GM06990 (cell line): ENCODE measurements around the gene ST6GALNAC3.
"Not testable (repeated sequence)": the region's sequence is repeated elsewhere in the genome, so short reads cannot be mapped to it uniquely, and the experiment has no call there.

Experiments used
- DNase-seq: peaks from one replicate; pipeline ENCODE4 v3.0.0-alpha.2; 2011; ENCODE audit not compliant: insufficient read length; ENCODE audit errors: extremely low read depth
- H3K27me3 ChIP-seq: replicated peaks from 2 replicates; pipeline ENCODE4 v1.6.0; 2011; ENCODE audit warnings: low read length; ENCODE audit not compliant: control insufficient read depth, insufficient read depth
- H3K36me3 ChIP-seq: 2 replicates; pipeline ENCODE4 v1.5.1; 2011; ENCODE audit warnings: low read length; ENCODE audit not compliant: control insufficient read depth, insufficient read depth
- H3K4me3 ChIP-seq: replicated peaks from 2 replicates; pipeline ENCODE4 v1.5.1; 2011; ENCODE audit warnings: low read depth, mild to moderate bottlenecking, control low read depth, low read length
- TF ChIP-seq, protein P1 (sequence below): IDR thresholded peaks from 2 replicates; pipeline ENCODE4 v1.5.1; 2011; ENCODE audit warnings: low read length, control low read depth, mild to moderate bottlenecking, inconsistent platforms; ENCODE audit not compliant: insufficient read depth, poor library complexity, severe bottlenecking

Gene ST6GALNAC3

DNA sequence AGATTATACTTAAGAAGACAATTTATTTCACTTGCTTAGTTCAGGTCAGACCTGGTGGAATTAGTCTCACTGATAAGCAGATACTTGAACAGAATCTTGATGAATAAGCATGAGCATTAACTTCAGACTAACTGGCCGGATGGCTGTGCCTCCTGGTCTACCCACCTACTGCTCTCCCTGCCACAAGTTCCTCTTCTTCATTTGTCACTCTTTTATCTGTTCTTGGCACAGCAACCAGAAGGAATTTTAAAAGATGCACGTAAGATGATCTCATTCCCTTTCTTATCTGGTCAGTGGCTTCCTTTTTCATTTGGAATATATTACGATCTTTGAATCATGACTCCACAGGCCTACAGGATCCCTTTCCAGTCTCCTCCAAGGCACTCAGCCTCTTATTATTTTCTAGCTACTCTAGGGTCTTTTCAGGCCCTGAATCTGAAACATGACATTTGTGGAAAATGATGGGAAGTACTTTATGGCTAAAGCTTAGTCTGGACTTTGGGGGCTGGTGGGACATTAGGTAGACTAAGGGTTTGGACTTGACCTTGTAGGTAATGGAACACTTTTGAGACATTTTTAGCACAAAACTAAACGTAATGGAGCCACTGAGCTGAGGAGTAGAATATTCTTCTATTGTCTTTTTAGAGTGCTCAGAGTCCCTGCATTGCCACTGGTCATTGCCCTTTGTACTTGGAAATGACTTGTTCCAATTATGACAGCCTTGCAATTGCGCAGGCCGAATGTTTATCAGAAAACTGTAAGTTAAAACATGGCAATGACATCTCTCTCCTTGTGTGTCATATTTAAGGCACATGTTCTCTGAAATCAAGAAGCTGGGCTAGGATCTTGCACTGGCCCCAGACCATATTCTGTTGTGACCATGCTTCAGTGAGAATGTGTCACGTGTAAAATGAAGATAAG, 16.0 kb downstream of the ST6GALNAC3 start:
- Histone ChIP-seq H3K27me3 (no peaks in the 10 kb centered on the region), H3K4me3 (no peak overlapping the region), H3K36me3 (no peaks in the 10 kb centered on the region)
- TF ChIP-seq, protein P1, sequence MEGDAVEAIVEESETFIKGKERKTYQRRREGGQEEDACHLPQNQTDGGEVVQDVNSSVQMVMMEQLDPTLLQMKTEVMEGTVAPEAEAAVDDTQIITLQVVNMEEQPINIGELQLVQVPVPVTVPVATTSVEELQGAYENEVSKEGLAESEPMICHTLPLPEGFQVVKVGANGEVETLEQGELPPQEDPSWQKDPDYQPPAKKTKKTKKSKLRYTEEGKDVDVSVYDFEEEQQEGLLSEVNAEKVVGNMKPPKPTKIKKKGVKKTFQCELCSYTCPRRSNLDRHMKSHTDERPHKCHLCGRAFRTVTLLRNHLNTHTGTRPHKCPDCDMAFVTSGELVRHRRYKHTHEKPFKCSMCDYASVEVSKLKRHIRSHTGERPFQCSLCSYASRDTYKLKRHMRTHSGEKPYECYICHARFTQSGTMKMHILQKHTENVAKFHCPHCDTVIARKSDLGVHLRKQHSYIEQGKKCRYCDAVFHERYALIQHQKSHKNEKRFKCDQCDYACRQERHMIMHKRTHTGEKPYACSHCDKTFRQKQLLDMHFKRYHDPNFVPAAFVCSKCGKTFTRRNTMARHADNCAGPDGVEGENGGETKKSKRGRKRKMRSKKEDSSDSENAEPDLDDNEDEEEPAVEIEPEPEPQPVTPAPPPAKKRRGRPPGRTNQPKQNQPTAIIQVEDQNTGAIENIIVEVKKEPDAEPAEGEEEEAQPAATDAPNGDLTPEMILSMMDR = no peak
- no peak for DNase-seq

DNA sequence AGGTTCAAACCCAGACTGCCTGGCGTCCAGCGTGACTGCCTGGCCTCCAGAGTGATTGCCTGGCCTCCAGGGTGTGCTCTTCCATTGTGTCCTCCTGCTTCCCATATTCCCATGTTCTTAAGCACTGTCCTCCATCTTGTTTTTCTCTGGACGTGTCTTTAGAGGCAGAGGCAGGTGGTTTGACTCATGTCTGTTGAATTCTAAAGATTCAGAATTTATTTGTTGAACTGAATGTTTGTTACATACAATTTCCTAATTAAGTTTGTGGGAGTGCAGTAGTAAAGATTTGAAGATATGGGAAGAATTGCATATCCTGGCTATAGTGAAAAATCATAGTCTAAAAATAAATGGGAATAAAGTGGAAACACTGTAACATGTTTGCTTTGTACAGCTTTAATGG, 18.3 kb downstream of the ST6GALNAC3 start:
- Histone ChIP-seq H3K27me3 (no peaks in the 10 kb centered on the region), H3K36me3 (no peaks in the 10 kb centered on the region), H3K4me3 (no peak overlapping the region)
- TF ChIP-seq, protein P1 = no peak
- no peak for DNase-seq

DNA sequence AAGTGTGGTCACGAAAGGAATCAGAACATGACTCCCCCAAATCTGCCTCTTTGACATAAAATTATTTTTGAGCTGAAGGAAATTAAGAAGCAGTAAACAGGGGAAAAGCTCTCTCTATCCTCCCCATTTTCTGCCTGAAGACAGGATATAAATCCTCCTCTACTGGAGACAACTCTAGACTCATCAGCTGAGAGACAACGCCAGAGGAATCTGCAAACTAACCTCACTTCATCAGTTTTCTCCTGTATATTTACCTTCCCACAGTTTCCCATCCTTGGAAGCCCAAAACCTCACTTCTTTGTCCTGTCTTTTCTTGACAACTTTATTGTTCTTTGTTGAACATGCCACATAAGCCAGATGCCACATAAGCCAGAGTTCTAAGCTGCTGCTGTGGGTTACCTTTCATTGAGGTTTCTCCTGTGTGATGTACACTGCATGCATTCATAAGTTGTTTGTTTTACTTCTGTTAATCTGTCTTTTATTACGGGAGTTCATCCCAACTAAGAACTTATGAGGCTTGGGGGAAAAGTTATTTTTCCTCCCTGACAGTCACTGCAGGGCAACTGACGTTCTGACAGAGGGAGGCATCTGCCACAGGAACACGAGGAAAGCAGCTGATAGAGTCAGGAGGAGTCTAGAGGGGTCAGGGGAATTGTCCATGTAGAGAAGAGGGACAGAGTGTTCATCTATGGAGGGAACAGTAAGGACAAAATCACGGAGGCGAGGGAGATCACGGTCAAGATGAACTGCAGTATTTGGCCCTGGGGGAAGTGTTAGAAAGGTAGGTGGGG, 19.2 kb downstream of the ST6GALNAC3 start:
- no peak overlapping the region for H3K4me3 ChIP-seq
- H3K27me3 ChIP-seq = no peaks in the 10 kb centered on the region
- TF ChIP-seq, protein P1 = no peak
- no peak for DNase-seq
- H3K36me3 ChIP-seq = no peaks in the 10 kb centered on the region

DNA sequence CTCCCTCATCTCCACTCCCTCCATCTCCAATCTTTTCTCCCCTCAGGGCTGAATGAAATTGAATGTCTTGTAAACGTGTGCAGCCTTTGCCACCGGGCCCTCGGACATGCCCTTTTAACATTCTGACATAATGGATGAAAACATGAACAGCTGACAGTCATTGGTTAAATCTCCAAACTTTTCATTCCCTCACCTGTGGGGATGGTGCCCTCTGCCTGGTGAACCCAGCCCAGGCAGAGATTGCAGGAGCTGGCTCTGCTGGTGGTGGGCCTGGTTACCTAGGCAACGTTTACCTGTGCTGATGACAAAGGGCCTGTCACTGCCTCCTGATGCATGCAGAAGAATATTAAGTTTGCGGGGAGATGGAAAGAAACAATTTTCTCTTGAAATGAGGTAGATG, 21.3 kb downstream of the ST6GALNAC3 start:
- Histone ChIP-seq H3K27me3 (no peaks in the 10 kb centered on the region), H3K4me3 (no peak overlapping the region), H3K36me3 (no peaks in the 10 kb centered on the region)
- TF ChIP-seq, protein P1 = no peak
- no peak for DNase-seq

DNA sequence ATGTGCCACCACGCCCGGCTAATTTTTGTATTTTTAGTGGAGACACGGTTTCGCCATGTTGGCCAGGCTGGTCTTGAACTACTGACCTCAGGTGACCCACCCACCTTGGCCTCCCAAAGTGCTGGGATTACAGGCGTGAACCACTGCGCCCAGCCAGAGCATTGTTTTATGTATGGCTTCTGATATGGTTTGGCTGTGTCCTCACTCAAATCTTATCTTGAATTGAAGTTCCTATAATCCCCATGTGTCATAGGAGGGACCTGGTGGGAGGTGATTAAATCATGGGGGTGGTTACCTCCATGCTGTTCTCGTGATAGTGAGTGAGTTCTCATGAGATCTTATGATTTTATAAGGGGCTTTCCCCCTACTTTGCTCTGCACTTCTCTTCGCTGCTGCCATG, 22.5 kb downstream of the ST6GALNAC3 start:
- DNase-seq, H3K27me3 ChIP-seq, H3K36me3 ChIP-seq, H3K4me3 ChIP-seq: not testable (repeated sequence)

DNA sequence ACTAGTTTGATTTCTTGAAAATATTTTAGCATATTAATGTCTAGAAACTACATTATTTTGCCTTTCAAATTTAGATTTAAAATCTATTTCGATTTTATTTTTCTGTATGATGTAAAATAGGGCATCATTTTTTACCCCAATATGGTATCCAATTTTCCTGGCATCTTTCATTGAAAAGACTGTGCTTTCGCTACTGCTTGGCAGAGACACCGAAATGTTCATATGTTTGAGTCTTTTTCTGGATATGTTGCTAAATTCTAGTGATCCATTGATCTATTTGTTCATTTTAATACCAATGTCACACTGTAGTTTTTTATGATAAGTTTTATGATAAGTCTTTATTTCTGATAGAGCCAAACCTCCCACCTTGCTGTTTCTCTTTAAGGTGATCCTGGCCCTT, 24.3 kb downstream of the ST6GALNAC3 start:
- Histone ChIP-seq H3K36me3 (no peaks in the 10 kb centered on the region), H3K27me3 (no peaks in the 10 kb centered on the region), H3K4me3 (no peak overlapping the region)
- TF ChIP-seq, protein P1 = no peak
- DNase-seq = no peak
